ENCODE measurements around the gene TUBB2A. TPM values are rescaled to one million over a fixed set of nuclear protein-coding genes. Genes with fewer than 3 reads are reported as not detected.
A peak's percentile ranks its signal among the peaks of the same experiment; 100 is the strongest.
"Not testable (repeated sequence)": the region's sequence is repeated elsewhere in the genome, so short reads cannot be mapped to it uniquely, and the experiment has no call there.

Gene TUBB2A
- total RNA-seq, 2 experiments from 2014 or later = 1.7 to 1.8 TPM

- no peak for DNase-seq
- ATAC-seq = no peak
- H3K4me3 Mint-ChIP-seq = no peak overlapping the region
- H3K36me3 Mint-ChIP-seq (ENCODE audit: low read depth) = no peaks in the 10 kb centered on the region
- H3K27ac Mint-ChIP-seq = no peak overlapping the region
- intact Hi-C loops (cut with DNase I, micrococcal nuclease) = no loop called here
- no peaks in the 10 kb centered on the region for H3K4me1 Mint-ChIP-seq
- peaks cover 7% of the 10 kb centered on the region for H3K27me3 Mint-ChIP-seq
- ChIA-PET POLR2A (no interaction called here), CTCF (no interaction called here)
- no peaks in the 10 kb centered on the region for H3K9me3 Mint-ChIP-seq (ENCODE audit: low read depth)
Observed at GRCh38 chr6:3195695-3196497, 38.6 kb upstream of the TUBB2A start.

DNA sequence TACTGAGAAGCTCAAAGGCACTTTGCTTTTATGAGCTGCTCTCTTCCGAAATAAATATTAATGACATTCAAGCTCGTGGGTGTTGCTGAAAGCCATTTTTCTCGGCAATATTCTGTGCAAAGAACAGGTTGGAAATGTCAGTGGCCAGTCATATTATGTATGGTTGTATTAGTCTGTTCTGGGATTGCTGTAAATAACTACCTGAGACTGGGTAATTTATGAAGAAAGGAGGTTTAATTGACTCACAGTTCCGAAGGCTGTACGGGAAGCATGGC, 38.0 kb upstream of the TUBB2A start:
- Mint-ChIP-seq H3K27ac (no peak overlapping the region), H3K27me3 (peaks cover 7% of the 10 kb centered on the region), H3K4me3 (no peak overlapping the region), H3K36me3 (ENCODE audit: low read depth) (no peaks in the 10 kb centered on the region), H3K4me1 (no peaks in the 10 kb centered on the region), H3K9me3 (ENCODE audit: low read depth) (no peaks in the 10 kb centered on the region)
- intact Hi-C loops (cut with DNase I, micrococcal nuclease) = no loop called here
- ATAC-seq = no peak
- ChIA-PET POLR2A (no interaction called here), CTCF (no interaction called here)
- no peak for DNase-seq

- no peak overlapping the region for H3K27ac Mint-ChIP-seq
- no peaks in the 10 kb centered on the region for H3K9me3 Mint-ChIP-seq (ENCODE audit: low read depth)
- POLR2A ChIA-PET = interaction anchor here (0.7 kb wide), 1 partner anchor 11 kb away, joined by 4 read pairs; no protein-coding TSS in a partner anchor
- H3K4me3 Mint-ChIP-seq = no peak overlapping the region
- no peaks in the 10 kb centered on the region for H3K36me3 Mint-ChIP-seq (ENCODE audit: low read depth)
- intact Hi-C loops (cut with DNase I, micrococcal nuclease) = no loop called here
- DNase-seq (peak; percentile 50), ATAC-seq (peak; percentile 68)
- CTCF ChIA-PET = interaction anchor here (1.6 kb wide), 1 partner anchor 15 kb away, joined by 7 read pairs; no protein-coding TSS in a partner anchor
- H3K4me1 Mint-ChIP-seq = no peaks in the 10 kb centered on the region
- peaks cover 7% of the 10 kb centered on the region for H3K27me3 Mint-ChIP-seq
Observed at GRCh38 chr6:3194535-3195419, 37.4 kb upstream of the TUBB2A start.

GRCh38 chr6:3193102-3193849, 35.9 kb upstream of the TUBB2A start:
- Mint-ChIP-seq H3K27me3 (peaks cover 5% of the 10 kb centered on the region), H3K9me3 (ENCODE audit: low read depth) (no peaks in the 10 kb centered on the region), H3K36me3 (ENCODE audit: low read depth) (no peaks in the 10 kb centered on the region), H3K4me3 (no peak overlapping the region), H3K4me1 (no peaks in the 10 kb centered on the region), H3K27ac (no peak overlapping the region)
- ChIA-PET CTCF (interaction anchor here (1.6 kb wide), 1 partner anchor 17 kb away, joined by 7 read pairs; no protein-coding TSS in a partner anchor), POLR2A (interaction anchor here (0.6 kb wide), 1 partner anchor 126 kb away, joined by 4 read pairs; no protein-coding TSS in a partner anchor)
- intact Hi-C loops (cut with DNase I, micrococcal nuclease) = no loop called here
- DNase-seq (no peak), ATAC-seq (no peak)

- CTCF ChIA-PET = interaction anchor here (0.6 kb wide), 1 partner anchor 17 kb away, joined by 3 read pairs; no protein-coding TSS in a partner anchor
- H3K4me3 Mint-ChIP-seq = no peak overlapping the region
- DNase-seq = no peak
- POLR2A ChIA-PET = no interaction called here
- ATAC-seq = no peak
- H3K9me3 Mint-ChIP-seq (ENCODE audit: low read depth) = no peaks in the 10 kb centered on the region
- peaks cover 9% of the 10 kb centered on the region for H3K27me3 Mint-ChIP-seq
- no peak overlapping the region for H3K27ac Mint-ChIP-seq
- intact Hi-C loops (cut with DNase I, micrococcal nuclease) = no loop called here
- H3K36me3 Mint-ChIP-seq (ENCODE audit: low read depth) = no peaks in the 10 kb centered on the region
- H3K4me1 Mint-ChIP-seq = no peaks in the 10 kb centered on the region
Observed at GRCh38 chr6:3190779-3191178, 33.4 kb upstream of the TUBB2A start.

DNA sequence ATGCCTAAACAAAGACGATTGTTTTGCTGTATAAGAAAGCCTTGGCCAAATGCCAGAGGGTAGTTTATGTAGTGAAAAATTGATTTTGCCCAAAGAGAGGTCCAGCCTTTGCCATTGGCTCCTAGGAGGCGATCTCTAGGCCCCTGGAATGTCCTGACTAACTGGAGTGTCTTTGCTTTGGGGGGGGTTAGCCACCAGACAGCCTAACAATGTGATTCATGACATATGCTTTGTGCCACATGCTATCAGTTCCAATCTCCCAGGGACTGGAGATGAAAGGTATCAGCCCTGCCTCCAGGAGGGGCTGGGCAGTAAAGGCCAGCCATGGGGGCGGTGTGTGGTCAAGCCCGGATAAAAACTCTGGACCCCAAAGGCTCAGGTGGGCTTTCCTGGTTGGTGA, 32.7 kb upstream of the TUBB2A start:
- Mint-ChIP-seq H3K4me1 (no peaks in the 10 kb centered on the region), H3K36me3 (ENCODE audit: low read depth) (no peaks in the 10 kb centered on the region), H3K4me3 (no peak overlapping the region), H3K27me3 (peaks cover 13% of the 10 kb centered on the region), H3K27ac (no peak overlapping the region), H3K9me3 (ENCODE audit: low read depth) (no peaks in the 10 kb centered on the region)
- intact Hi-C loops (cut with DNase I, micrococcal nuclease) = no loop called here
- ATAC-seq = no peak
- ChIA-PET POLR2A (interaction anchor here (0.6 kb wide), 1 partner anchor 41 kb away, joined by 4 read pairs; no protein-coding TSS in a partner anchor), CTCF (interaction anchor here (0.6 kb wide), 1 partner anchor 18 kb away, joined by 3 read pairs; no protein-coding TSS in a partner anchor)
- DNase-seq = no peak

GRCh38 chr6:3189192-3189591, 31.8 kb upstream of the TUBB2A start:
- H3K27me3 Mint-ChIP-seq = peaks cover 15% of the 10 kb centered on the region
- DNase-seq; ATAC-seq; H3K4me1 Mint-ChIP-seq; H3K27ac Mint-ChIP-seq; H3K36me3 Mint-ChIP-seq (ENCODE audit: low read depth); H3K9me3 Mint-ChIP-seq (ENCODE audit: low read depth); POLR2A ChIA-PET; H3K4me3 Mint-ChIP-seq; intact Hi-C loops (cut with DNase I, micrococcal nuclease): not testable (repeated sequence)
- CTCF ChIA-PET = interaction anchor here (0.7 to 1.0 kb wide), 2 partner anchors 14 to 389 kb away, joined by 3 read pairs; no protein-coding TSS in a partner anchor

GRCh38 chr6:3188262-3188661, 30.9 kb upstream of the TUBB2A start:
- Mint-ChIP-seq H3K36me3 (ENCODE audit: low read depth) (no peaks in the 10 kb centered on the region), H3K27me3 (peaks cover 15% of the 10 kb centered on the region), H3K27ac (no peak overlapping the region), H3K9me3 (ENCODE audit: low read depth) (no peaks in the 10 kb centered on the region), H3K4me3 (no peak overlapping the region), H3K4me1 (no peaks in the 10 kb centered on the region)
- intact Hi-C loops (cut with DNase I, micrococcal nuclease) = no loop called here
- no peak for DNase-seq
- ATAC-seq = no peak
- ChIA-PET POLR2A (no interaction called here), CTCF (interaction anchor here (1.0 kb wide), 1 partner anchor 15 kb away, joined by 3 read pairs; no protein-coding TSS in a partner anchor)

DNA sequence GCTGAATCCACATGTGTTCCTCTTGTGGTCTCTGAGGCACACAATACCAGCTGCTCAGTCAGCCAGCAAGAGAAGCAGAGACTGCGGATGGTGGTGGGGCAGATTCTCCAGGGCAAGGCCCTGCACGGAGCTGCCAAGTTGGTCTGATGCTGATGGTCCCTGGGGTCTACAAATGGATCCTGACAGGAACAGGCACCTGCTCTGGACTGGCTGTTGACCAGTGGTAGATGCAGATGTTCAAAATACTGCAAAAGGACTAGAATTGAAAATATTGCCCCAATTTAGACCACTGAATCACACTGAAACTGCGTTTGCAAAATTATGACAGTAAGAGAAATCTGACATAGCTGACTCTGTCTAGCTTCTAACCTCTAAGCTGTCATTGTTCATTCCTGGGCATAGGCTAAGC, 29.6 kb upstream of the TUBB2A start:
- H3K36me3 Mint-ChIP-seq (ENCODE audit: low read depth) = no peaks in the 10 kb centered on the region
- peaks cover 15% of the 10 kb centered on the region for H3K27me3 Mint-ChIP-seq
- ATAC-seq (no peak), DNase-seq (no peak)
- POLR2A ChIA-PET = no interaction called here
- no peak overlapping the region for H3K4me3 Mint-ChIP-seq
- H3K9me3 Mint-ChIP-seq (ENCODE audit: low read depth) = no peaks in the 10 kb centered on the region
- no peaks in the 10 kb centered on the region for H3K4me1 Mint-ChIP-seq
- CTCF ChIA-PET = interaction anchor here (0.8 to 0.9 kb wide), 2 partner anchors 25 to 64 kb away, joined by 3 read pairs; no protein-coding TSS in a partner anchor
- H3K27ac Mint-ChIP-seq = no peak overlapping the region
- intact Hi-C loops (cut with DNase I, micrococcal nuclease) = no loop called here

- no peak for ATAC-seq
- POLR2A ChIA-PET = no interaction called here
- CTCF ChIA-PET = no interaction called here
- intact Hi-C loops (cut with DNase I, micrococcal nuclease) = no loop called here
- H3K27me3 Mint-ChIP-seq = peaks cover 12% of the 10 kb centered on the region
- H3K4me1 Mint-ChIP-seq = no peaks in the 10 kb centered on the region
- no peak for DNase-seq
- no peak overlapping the region for H3K4me3 Mint-ChIP-seq
- no peaks in the 10 kb centered on the region for H3K36me3 Mint-ChIP-seq (ENCODE audit: low read depth)
- H3K9me3 Mint-ChIP-seq (ENCODE audit: low read depth) = no peaks in the 10 kb centered on the region
- no peak overlapping the region for H3K27ac Mint-ChIP-seq
Observed at GRCh38 chr6:3183066-3183465, 25.7 kb upstream of the TUBB2A start.

- H3K27ac Mint-ChIP-seq = no peak overlapping the region
Observed at GRCh38 chr6:3181105-3181504, 23.8 kb upstream of the TUBB2A start.

More at GRCh38 chr6:3181105-3181504, 23.8 kb upstream of the TUBB2A start:
- POLR2A ChIA-PET = no interaction called here
- H3K27me3 Mint-ChIP-seq = peaks cover 11% of the 10 kb centered on the region
- DNase-seq = no peak
- CTCF ChIA-PET = interaction anchor here (0.7 kb wide), 1 partner anchor 39 kb away, joined by 3 read pairs; no protein-coding TSS in a partner anchor
- intact Hi-C loops (cut with DNase I, micrococcal nuclease) = no loop called here
- ATAC-seq = no peak
- H3K4me1 Mint-ChIP-seq = peaks cover 2% of the 10 kb centered on the region
- H3K4me3 Mint-ChIP-seq = no peak overlapping the region
- H3K9me3 Mint-ChIP-seq (ENCODE audit: low read depth) = no peaks in the 10 kb centered on the region
- H3K36me3 Mint-ChIP-seq (ENCODE audit: low read depth) = no peaks in the 10 kb centered on the region
